ENCODE results near the gene UQCRHL.

UQCRHL gene

GRCh38 chr1:15799928-15800835 is 7.3 kb downstream of the UQCRHL start:
- DNase-seq (ENCODE audit: extremely low spot score, insufficient read length, low read depth) (no peak), FAIRE-seq (no peak)

- DNase-seq (ENCODE audit: extremely low spot score, insufficient read length, low read depth) (no peak), FAIRE-seq (no peak)
These were observed 8.2 kb downstream of the UQCRHL start for GRCh38 chr1:15799004-15799867.

GRCh38 chr1:15797614-15798390 is 9.6 kb downstream of the UQCRHL start:
- FAIRE-seq (no peak), DNase-seq (ENCODE audit: extremely low spot score, insufficient read length, low read depth) (no peak)

- no peak for FAIRE-seq
These were observed 11.4 kb downstream of the UQCRHL start for GRCh38 chr1:15796086-15796462.

GRCh38 chr1:15788624-15789301 is 18.7 kb downstream of the UQCRHL start:
- FAIRE-seq (no peak), DNase-seq (ENCODE audit: extremely low spot score, insufficient read length, low read depth) (no peak)

More at GRCh38 chr1:15796086-15796462, 11.4 kb downstream of the UQCRHL start:
- DNase-seq (ENCODE audit: extremely low spot score, insufficient read length, low read depth), result no peak

- FAIRE-seq (no peak), DNase-seq (ENCODE audit: extremely low spot score, insufficient read length, low read depth) (no peak)
These were observed 20.9 kb downstream of the UQCRHL start for GRCh38 chr1:15786581-15786980.

GRCh38 chr1:15785683-15786082 is 21.8 kb downstream of the UQCRHL start:
- DNase-seq (ENCODE audit: extremely low spot score, insufficient read length, low read depth) (no peak), FAIRE-seq (no peak)

- FAIRE-seq, result no peak
- no peak for DNase-seq (ENCODE audit: extremely low spot score, insufficient read length, low read depth)
These were observed 29.3 kb downstream of the UQCRHL start for GRCh38 chr1:15777909-15778707.

- DNase-seq (ENCODE audit: extremely low spot score, insufficient read length, low read depth) (no peak), FAIRE-seq (no peak)
These were observed 31.7 kb downstream of the UQCRHL start for GRCh38 chr1:15775706-15776105.

- FAIRE-seq (no peak), DNase-seq (ENCODE audit: extremely low spot score, insufficient read length, low read depth) (no peak)
These were observed 35.5 kb downstream of the UQCRHL start for GRCh38 chr1:15771836-15772515.

- FAIRE-seq (no peak), DNase-seq (ENCODE audit: extremely low spot score, insufficient read length, low read depth) (no peak)
These were observed 37.0 kb downstream of the UQCRHL start for GRCh38 chr1:15770313-15770962.

- DNase-seq (ENCODE audit: extremely low spot score, insufficient read length, low read depth) (no peak), FAIRE-seq (no peak)
These were observed 39.1 kb downstream of the UQCRHL start for GRCh38 chr1:15768388-15768787.

- DNase-seq (ENCODE audit: extremely low spot score, insufficient read length, low read depth), result no peak
- no peak for FAIRE-seq
These were observed 39.5 kb downstream of the UQCRHL start for GRCh38 chr1:15767941-15768340.

- DNase-seq (ENCODE audit: extremely low spot score, insufficient read length, low read depth), result no peak
- no peak for FAIRE-seq
These were observed 41.8 kb downstream of the UQCRHL start for GRCh38 chr1:15765495-15766194.

GRCh38 chr1:15764890-15765289 is 42.6 kb downstream of the UQCRHL start:
- FAIRE-seq (no peak), DNase-seq (ENCODE audit: extremely low spot score, insufficient read length, low read depth) (no peak)

GRCh38 chr1:15764269-15764764 is 43.1 kb downstream of the UQCRHL start:
- DNase-seq (ENCODE audit: extremely low spot score, insufficient read length, low read depth), result no peak
- FAIRE-seq, result no peak

- DNase-seq (ENCODE audit: extremely low spot score, insufficient read length, low read depth), result no peak
- FAIRE-seq, result no peak
These were observed 44.9 kb downstream of the UQCRHL start for GRCh38 chr1:15762546-15762945.
